WI38 (cell line): Measurements from ENCODE around the gene PPCDC.
"Not testable (repeated sequence)": the region's sequence is repeated elsewhere in the genome, so short reads cannot be mapped to it uniquely, and the experiment has no call there.

Source experiments
- H3K4me3 ChIP-seq: 2 replicates; pipeline ENCODE4 v1.5.1; 2011; ENCODE audit warnings: low read depth, mild to moderate bottlenecking, control low read depth, low read length
- CTCF ChIP-seq: IDR thresholded peaks from 2 replicates; pipeline ENCODE4 v1.5.1; 2012; ENCODE audit warnings: low read depth, mild to moderate bottlenecking, control low read depth, low read length

The PPCDC gene

GRCh38 chr15:75065851-75066509 is 42.6 kb downstream of the PPCDC start:
- TF ChIP-seq CTCF, result no peak
- H3K4me3 ChIP-seq, result no peak overlapping the region

GRCh38 chr15:75067123-75067830 is 43.9 kb downstream of the PPCDC start:
- no peak overlapping the region for H3K4me3 ChIP-seq
- TF ChIP-seq CTCF, result no peak

- TF ChIP-seq CTCF, result no peak
- H3K4me3 ChIP-seq, result no peak overlapping the region
Observed at GRCh38 chr15:75068748-75069147, 45.4 kb downstream of the PPCDC start.

GRCh38 chr15:75069301-75069925 is 46.0 kb downstream of the PPCDC start:
- no peak for TF ChIP-seq CTCF

GRCh38 chr15:75070674-75071073 is 47.3 kb downstream of the PPCDC start:
- H3K4me3 ChIP-seq, result no peak overlapping the region
- no peak for TF ChIP-seq CTCF

More at GRCh38 chr15:75069301-75069925, 46.0 kb downstream of the PPCDC start:
- no peak overlapping the region for H3K4me3 ChIP-seq

GRCh38 chr15:75073197-75073596 is 49.8 kb downstream of the PPCDC start:
- H3K4me3 ChIP-seq, result no peak overlapping the region
- no peak for TF ChIP-seq CTCF

GRCh38 chr15:75076277-75076676 is 52.9 kb downstream of the PPCDC start:
- no peak overlapping the region for H3K4me3 ChIP-seq
- no peak for TF ChIP-seq CTCF

- not testable (repeated sequence) for H3K4me3 ChIP-seq
Observed at GRCh38 chr15:75077551-75077961, 54.2 kb downstream of the PPCDC start.
